GM19099 (cell line): ENCODE data around the gene SHLD1.

Experiments used
- POLR2A ChIP-seq: IDR thresholded peaks from 3 replicates; pipeline ENCODE4 v1.6.1; 2011; ENCODE audit warnings: low read depth; ENCODE audit not compliant: insufficient read length; ENCODE audit errors: extremely low read depth

The SHLD1 gene

DNA sequence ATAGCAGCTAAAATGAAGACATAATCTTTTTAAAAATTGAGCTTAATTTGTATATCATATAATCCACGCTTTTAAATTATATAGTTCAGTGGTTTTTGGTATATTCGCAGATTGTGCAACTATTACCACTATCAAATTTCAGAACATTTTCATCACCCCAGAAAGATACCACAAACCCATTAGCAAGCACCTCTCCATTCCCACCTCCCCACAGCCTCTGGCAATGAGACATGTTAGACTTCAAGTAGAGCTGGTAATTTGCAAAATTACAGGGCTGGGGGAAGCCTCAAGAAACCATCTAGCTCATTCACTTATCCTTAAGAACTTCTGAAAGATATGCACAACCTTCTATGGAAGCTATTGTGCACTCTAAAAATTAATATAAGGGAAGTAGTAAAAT, 163.0 kb downstream of the SHLD1 start:
- no peak for TF ChIP-seq POLR2A
